HepG2 (cell line): ENCODE measurements around the gene TM4SF18. TPM values are rescaled to one million over a fixed set of nuclear protein-coding genes. Genes with fewer than 3 reads are reported as not detected.

Experiments used
- CEBPB ChIP-seq: IDR thresholded peaks from 2 replicates; pipeline ENCODE4 v1.6.1; 2011; ENCODE audit warnings: low read depth, low read length, improper control_type of control experiment, borderline replicate concordance
- HMG20A ChIP-seq: IDR thresholded peaks from 2 replicates; pipeline ENCODE4 v1.6.1; 2016; ENCODE audit warnings: borderline replicate concordance
- HNF4A ChIP-seq: sonication (generic); formaldehyde crosslinking; IDR thresholded peaks from 2 replicates; pipeline ENCODE4 v1.4.0; 2020; ENCODE audit warnings: missing genetic modification reagents
- HOXA7 ChIP-seq: sonication (generic); formaldehyde crosslinking; IDR thresholded peaks from 2 replicates; pipeline ENCODE4 v1.8.1; 2022; ENCODE audit warnings: mild to moderate bottlenecking, missing genetic modification reagents, moderate library complexity
- KDM2A ChIP-seq: sonication (generic); formaldehyde crosslinking; IDR thresholded peaks from 2 replicates; pipeline ENCODE4 v1.4.0; 2020; ENCODE audit warnings: low read depth, missing genetic modification reagents, borderline replicate concordance
- SP4 ChIP-seq: sonication (generic); formaldehyde crosslinking; IDR thresholded peaks from 2 replicates; pipeline ENCODE4 v1.8.1; 2023; ENCODE audit warnings: mild to moderate bottlenecking, missing genetic modification reagents
- SRSF9 ChIP-seq: fragments of 200-400 bp; formaldehyde crosslinking; IDR thresholded peaks from 2 replicates; pipeline ENCODE4 v1.6.1; 2018; ENCODE audit warnings: borderline replicate concordance, mild to moderate bottlenecking, low read depth, low read length; ENCODE audit not compliant: insufficient read depth, poor library complexity, severe bottlenecking
- SYNCRIP ChIP-seq: fragments of 200-400 bp; formaldehyde crosslinking; IDR thresholded peaks from 2 replicates; pipeline ENCODE4 v1.6.1; 2018; ENCODE audit warnings: mild to moderate bottlenecking, low read depth, low read length; ENCODE audit not compliant: insufficient read depth
- ZKSCAN5 ChIP-seq: sonication (generic); formaldehyde crosslinking; IDR thresholded peaks from 2 replicates; pipeline ENCODE4 v1.5.1; 2020; ENCODE audit warnings: mild to moderate bottlenecking, missing genetic modification reagents
- ZNF296 ChIP-seq: sonication (generic); formaldehyde crosslinking; conservative IDR thresholded peaks from 2 replicates; pipeline ENCODE4 v1.5.0; 2020; ENCODE audit warnings: mild to moderate bottlenecking, missing genetic modification reagents
- ZNF550 ChIP-seq: sonication (generic); formaldehyde crosslinking; IDR thresholded peaks from 2 replicates; pipeline ENCODE4 v1.4.0; 2020; ENCODE audit warnings: mild to moderate bottlenecking, missing genetic modification reagents, borderline replicate concordance
- ZNF598 ChIP-seq: sonication (generic); formaldehyde crosslinking; IDR thresholded peaks from 2 replicates; pipeline ENCODE4 v1.5.1; 2020; ENCODE audit warnings: mild to moderate bottlenecking, missing genetic modification reagents, borderline replicate concordance
- ZNF644 ChIP-seq: IDR thresholded peaks from 2 replicates; pipeline ENCODE4 v1.6.1; 2016; ENCODE audit warnings: low read depth
- ZNF713 ChIP-seq: sonication (generic); formaldehyde crosslinking; IDR thresholded peaks from 2 replicates; pipeline ENCODE4 v1.4.0; 2020; ENCODE audit warnings: mild to moderate bottlenecking, missing genetic modification reagents
- polyA plus RNA-seq, 8 experiments: library from polyadenylated mRNA; depleted of rRNA in 3 of 8; stranded (reverse) in 7 of 8; unstranded in 1 of 8; fragments of >200 nt; fragmentation: Illumina TruSeq in 4 of 8; extraction: Trizol in 4 of 8; gene quantifications; 2 replicates each; pipeline versions ENCODE4 v1.2.1 to v1.2.3, GENCODE V29; 2011 to 2016; ENCODE audit warnings: low read depth in 4 of 8, missing spikeins in 1 of 8, mixed read lengths in 1 of 8; ENCODE audit not compliant: insufficient read depth in 1 of 8
- total RNA-seq, 5 experiments: library from RNA; depleted of rRNA; stranded (reverse); fragments of >200 nt; fragmentation: Illumina TruSeq; extraction: Trizol; gene quantifications; 2 replicates each; pipeline ENCODE4 v1.2.3, GENCODE V29; 2016; ENCODE audit warnings: low read depth in 1 of 5
- TF ChIP-seq, protein P1 (sequence below): sonication (generic); formaldehyde crosslinking; IDR thresholded peaks from 2 replicates; pipeline ENCODE4 v1.5.1; 2020; ENCODE audit warnings: mild to moderate bottlenecking, missing genetic modification reagents
- TF ChIP-seq, protein P2 (sequence below): sonication (generic); formaldehyde crosslinking; IDR thresholded peaks from 2 replicates; pipeline ENCODE4 v1.8.1; 2023; ENCODE audit warnings: mild to moderate bottlenecking, missing genetic modification reagents
- TF ChIP-seq, protein P3 (sequence below): sonication (generic); formaldehyde crosslinking; IDR thresholded peaks from 2 replicates; pipeline ENCODE4 v1.5.1; 2020; ENCODE audit warnings: missing genetic modification reagents, mild to moderate bottlenecking, borderline replicate concordance
- TF ChIP-seq, protein P4 (sequence below): IDR thresholded peaks from 2 replicates; pipeline ENCODE4 v1.6.1; 2016; ENCODE audit warnings: missing genetic modification reagents, missing compliant biosample characterization
- TF ChIP-seq, protein P5 (sequence below): sonication (generic); formaldehyde crosslinking; IDR thresholded peaks from 2 replicates; pipeline ENCODE4 v1.4.0; 2020; ENCODE audit warnings: mild to moderate bottlenecking, missing genetic modification reagents
- TF ChIP-seq, protein P6 (sequence below): IDR thresholded peaks from 2 replicates; pipeline ENCODE4 v1.6.1; 2016; ENCODE audit warnings: mild to moderate bottlenecking, missing biosample characterization, missing genetic modification reagents

Gene TM4SF18
- total and polyA plus RNA-seq, 2 of the 13 experiments (the other 11 are each of a cell fraction or from before 2014, with no cell fraction given): 0.15 TPM; not detected in 1

DNA sequence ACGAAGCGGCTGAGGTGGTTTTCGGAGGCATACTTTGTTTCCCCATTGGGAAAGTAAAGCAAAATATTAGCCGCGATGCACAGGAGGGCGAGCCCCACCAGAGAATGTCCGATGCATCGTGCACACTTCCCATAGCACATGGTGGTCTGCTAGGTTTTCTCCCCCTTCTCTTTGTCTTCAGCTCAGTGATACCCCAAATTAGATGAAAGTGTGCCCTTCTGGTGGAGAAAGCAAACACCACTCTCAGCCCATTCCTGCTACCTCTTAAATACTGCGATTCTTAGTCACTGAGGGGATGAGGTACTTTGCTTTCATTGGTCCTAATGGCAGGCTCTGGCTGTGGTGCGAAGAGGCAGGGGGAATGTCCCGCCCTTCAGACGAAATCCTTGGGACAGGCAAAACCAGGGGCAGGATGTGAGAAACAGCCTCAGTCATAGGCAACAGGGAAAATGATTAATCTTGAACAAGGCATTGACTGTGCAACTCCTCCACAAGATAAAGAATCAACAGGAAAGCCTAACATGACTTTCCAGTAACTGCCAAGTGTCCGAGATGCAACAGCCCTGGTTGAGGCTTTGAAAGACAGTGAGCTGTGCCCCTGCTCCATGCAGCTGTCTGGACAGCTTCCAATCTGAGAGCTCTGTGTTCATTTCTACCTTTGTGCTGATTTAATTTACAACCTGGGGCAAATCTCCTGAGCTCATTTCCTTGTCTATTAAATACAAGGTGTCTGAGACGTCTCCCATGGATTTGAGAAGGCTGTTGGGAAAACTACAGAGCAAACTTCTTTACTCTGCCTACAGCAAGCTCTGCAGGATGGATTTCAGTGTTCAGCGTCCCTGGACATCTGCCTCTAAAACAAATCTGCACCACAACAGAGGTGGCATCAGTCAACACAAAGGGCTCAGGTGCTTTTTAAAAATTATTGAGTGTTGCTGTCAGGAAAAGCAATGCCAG, 44.2 kb upstream of the TM4SF18 start, which contains the start of gene TM4SF1 (continued):
- TF ChIP-seq, protein P1, sequence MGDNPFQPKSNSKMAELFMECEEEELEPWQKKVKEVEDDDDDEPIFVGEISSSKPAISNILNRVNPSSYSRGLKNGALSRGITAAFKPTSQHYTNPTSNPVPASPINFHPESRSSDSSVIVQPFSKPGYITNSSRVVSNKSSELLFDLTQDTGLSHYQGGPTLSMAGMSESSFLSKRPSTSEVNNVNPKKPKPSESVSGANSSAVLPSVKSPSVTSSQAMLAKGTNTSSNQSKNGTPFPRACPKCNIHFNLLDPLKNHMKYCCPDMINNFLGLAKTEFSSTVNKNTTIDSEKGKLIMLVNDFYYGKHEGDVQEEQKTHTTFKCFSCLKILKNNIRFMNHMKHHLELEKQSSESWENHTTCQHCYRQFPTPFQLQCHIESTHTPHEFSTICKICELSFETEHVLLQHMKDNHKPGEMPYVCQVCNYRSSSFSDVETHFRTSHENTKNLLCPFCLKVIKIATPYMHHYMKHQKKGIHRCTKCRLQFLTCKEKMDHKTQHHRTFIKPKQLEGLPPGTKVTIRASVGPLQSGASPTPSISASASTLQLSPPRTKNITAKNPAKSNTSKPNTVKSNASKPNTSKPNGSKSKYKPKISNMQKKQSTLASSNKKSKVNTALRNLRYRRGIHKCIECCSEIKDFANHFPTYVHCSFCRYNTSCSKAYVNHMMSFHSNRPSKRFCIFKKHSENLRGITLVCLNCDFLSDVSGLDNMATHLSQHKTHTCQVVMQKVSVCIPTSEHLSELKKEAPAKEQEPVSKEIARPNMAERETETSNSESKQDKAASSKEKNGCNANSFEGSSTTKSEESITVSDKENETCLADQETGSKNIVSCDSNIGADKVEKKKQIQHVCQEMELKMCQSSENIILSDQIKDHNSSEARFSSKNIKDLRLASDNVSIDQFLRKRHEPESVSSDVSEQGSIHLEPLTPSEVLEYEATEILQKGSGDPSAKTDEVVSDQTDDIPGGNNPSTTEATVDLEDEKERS (CRISPR knock-in tag): no peak
- peak; percentile 50; the same call in 1 of the 2 replicates for TF ChIP-seq CEBPB
- no peak for TF ChIP-seq SRSF9
- peak; percentile 46 for TF ChIP-seq HNF4A (CRISPR knock-in tag)
- TF ChIP-seq ZNF550: no peak
- TF ChIP-seq, protein P2, sequence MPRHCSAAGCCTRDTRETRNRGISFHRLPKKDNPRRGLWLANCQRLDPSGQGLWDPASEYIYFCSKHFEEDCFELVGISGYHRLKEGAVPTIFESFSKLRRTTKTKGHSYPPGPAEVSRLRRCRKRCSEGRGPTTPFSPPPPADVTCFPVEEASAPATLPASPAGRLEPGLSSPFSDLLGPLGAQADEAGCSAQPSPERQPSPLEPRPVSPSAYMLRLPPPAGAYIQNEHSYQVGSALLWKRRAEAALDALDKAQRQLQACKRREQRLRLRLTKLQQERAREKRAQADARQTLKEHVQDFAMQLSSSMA: peak; percentile 87; the same call in 1 of the 2 replicates
- TF ChIP-seq, protein P3, sequence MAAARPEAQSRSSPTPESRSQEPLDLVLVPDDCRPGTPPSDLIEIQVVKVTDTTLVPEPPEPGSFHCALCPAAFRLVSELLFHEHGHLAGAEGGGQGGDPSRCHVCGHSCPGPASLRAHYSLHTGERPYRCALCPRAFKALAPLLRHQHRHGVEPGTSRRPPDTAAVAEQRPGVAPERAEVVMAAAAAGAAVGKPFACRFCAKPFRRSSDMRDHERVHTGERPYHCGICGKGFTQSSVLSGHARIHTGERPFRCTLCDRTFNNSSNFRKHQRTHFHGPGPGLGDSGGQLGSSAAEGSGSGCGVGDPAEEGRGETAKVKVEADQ (CRISPR knock-in tag): no peak
- no peak for TF ChIP-seq ZKSCAN5 (CRISPR knock-in tag)
- TF ChIP-seq SP4: peak; percentile 47; the same call in 1 of the 2 replicates
- no peak for TF ChIP-seq ZNF296 (CRISPR knock-in tag)
- TF ChIP-seq, protein P4, sequence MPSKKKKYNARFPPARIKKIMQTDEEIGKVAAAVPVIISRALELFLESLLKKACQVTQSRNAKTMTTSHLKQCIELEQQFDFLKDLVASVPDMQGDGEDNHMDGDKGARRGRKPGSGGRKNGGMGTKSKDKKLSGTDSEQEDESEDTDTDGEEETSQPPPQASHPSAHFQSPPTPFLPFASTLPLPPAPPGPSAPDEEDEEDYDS (CRISPR knock-in tag): peak; percentile 100
- peak; percentile 81 for TF ChIP-seq ZNF644 (CRISPR knock-in tag)
- TF ChIP-seq KDM2A (CRISPR knock-in tag): peak; percentile 65
- TF ChIP-seq, protein P5, sequence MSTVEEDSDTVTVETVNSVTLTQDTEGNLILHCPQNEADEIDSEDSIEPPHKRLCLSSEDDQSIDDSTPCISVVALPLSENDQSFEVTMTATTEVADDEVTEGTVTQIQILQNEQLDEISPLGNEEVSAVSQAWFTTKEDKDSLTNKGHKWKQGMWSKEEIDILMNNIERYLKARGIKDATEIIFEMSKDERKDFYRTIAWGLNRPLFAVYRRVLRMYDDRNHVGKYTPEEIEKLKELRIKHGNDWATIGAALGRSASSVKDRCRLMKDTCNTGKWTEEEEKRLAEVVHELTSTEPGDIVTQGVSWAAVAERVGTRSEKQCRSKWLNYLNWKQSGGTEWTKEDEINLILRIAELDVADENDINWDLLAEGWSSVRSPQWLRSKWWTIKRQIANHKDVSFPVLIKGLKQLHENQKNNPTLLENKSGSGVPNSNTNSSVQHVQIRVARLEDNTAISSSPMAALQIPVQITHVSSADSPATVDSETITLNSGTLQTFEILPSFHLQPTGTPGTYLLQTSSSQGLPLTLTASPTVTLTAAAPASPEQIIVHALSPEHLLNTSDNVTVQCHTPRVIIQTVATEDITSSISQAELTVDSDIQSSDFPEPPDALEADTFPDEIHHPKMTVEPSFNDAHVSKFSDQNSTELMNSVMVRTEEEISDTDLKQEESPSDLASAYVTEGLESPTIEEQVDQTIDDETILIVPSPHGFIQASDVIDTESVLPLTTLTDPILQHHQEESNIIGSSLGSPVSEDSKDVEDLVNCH (CRISPR knock-in tag): no peak
- peak; percentile 84; the same call in 1 of the 2 replicates for TF ChIP-seq HMG20A (CRISPR knock-in tag)
- TF ChIP-seq, protein P6, sequence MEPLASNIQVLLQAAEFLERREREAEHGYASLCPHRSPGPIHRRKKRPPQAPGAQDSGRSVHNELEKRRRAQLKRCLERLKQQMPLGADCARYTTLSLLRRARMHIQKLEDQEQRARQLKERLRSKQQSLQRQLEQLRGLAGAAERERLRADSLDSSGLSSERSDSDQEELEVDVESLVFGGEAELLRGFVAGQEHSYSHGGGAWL: peak; percentile 45; the same call in 1 of the 2 replicates
- no peak for TF ChIP-seq HOXA7 (CRISPR knock-in tag)
- no peak for TF ChIP-seq SYNCRIP
- TF ChIP-seq ZNF713 (CRISPR knock-in tag): no peak
- no peak for TF ChIP-seq ZNF598 (CRISPR knock-in tag)
